ENCODE results near the gene L3MBTL4.

GRCh38 chr18:6269660-6270332, 144.9 kb downstream of the L3MBTL4 start:
- TF ChIP-seq POLR2A (IDR thresholded peaks at IDR 0.05; ENCODE audit: low read depth, low read length) (no peak), TAF1 (IDR thresholded peaks at IDR 0.05; ENCODE audit: low read depth, low read length) (no peak), POLR2AphosphoS5 (IDR thresholded peaks at IDR 0.05; ENCODE audit: low read depth, low read length) (no peak), PAX5 (IDR thresholded peaks at IDR 0.05; ENCODE audit: insufficient read depth, low read length, severe bottlenecking) (no peak), SPI1 (IDR thresholded peaks at IDR 0.05; ENCODE audit: low read depth, low read length) (no peak), POU2F2 (IDR thresholded peaks at IDR 0.05; ENCODE audit: low read depth, low read length) (no peak)

Data from GM12891 (cell line).